Cardiac septum (tissue), 1 donor: ENCODE measurements around the gene LMBRD2. TPM values are rescaled to one million over a fixed set of nuclear protein-coding genes. Genes with fewer than 3 reads are reported as not detected.

Experiments used
- DNase-seq: peaks from one replicate; pipeline ENCODE4 v3.0.0-alpha.2; 2020; ENCODE audit warnings: low spot score
- intact Hi-C: fragments of 100-400 bp; cut with DNase I; formaldehyde crosslinking; loops from one replicate; pipeline ENCODE4 v1.14.0; 2022
- microRNA-seq: library from miRNA; unstranded; fragments of <30 nt; microRNA quantifications from one replicate; pipeline ENCODE4 v1.2.0, GENCODE V29; 2020
- total RNA-seq: library from RNA; stranded (reverse); fragmentation: NEBNext Ultra II Directional; extraction: Animal tissue kit (Norgen Biotek cat#: 25700); gene quantifications from one replicate; pipeline ENCODE4 v1.2.1, GENCODE V29; 2021
- donor health status: DM: no; HTN: no; CAD: no.

LMBRD2 gene
- total RNA-seq, 1 donor from 2014 or later = 11.7 TPM

- intact Hi-C loops = no loop called here
- no peak for DNase-seq
Measured at GRCh38 chr5:36059571-36060419, 91.9 kb downstream of the LMBRD2 start.

- intact Hi-C loops = no loop called here
Measured at GRCh38 chr5:36058776-36059175, 92.9 kb downstream of the LMBRD2 start.

GRCh38 chr5:36057386-36057785 is 94.3 kb downstream of the LMBRD2 start:
- no peak for DNase-seq
- intact Hi-C loops = no loop called here

More at GRCh38 chr5:36058776-36059175, 92.9 kb downstream of the LMBRD2 start:
- DNase-seq = no peak

GRCh38 chr5:36056422-36056821 is 95.3 kb downstream of the LMBRD2 start:
- intact Hi-C loops = no loop called here
- DNase-seq = no peak

GRCh38 chr5:36055984-36056383 is 95.7 kb downstream of the LMBRD2 start:
- DNase-seq = no peak
- intact Hi-C loops = no loop called here

- intact Hi-C loops = no loop called here
- no peak for DNase-seq
Measured at GRCh38 chr5:36054647-36055046, 97.0 kb downstream of the LMBRD2 start.

- intact Hi-C loops = no loop called here
- DNase-seq = no peak
Measured at GRCh38 chr5:36052538-36052937, 99.1 kb downstream of the LMBRD2 start.

- intact Hi-C loops = no loop called here
- no peak for DNase-seq
Measured at GRCh38 chr5:36049949-36050348, 101.7 kb downstream of the LMBRD2 start.

Small RNAs within 50 kb of the gene (microRNA-seq; reads per million reads assigned to microRNA genes)
- 3.6 reads per million for gene MIR580

Other genes with a start within 250 kb of the LMBRD2 start
- not detected for gene CAPSL, start 213.3 kb downstream of the LMBRD2 start, total RNA-seq
- gene UGT3A1, start 160.5 kb downstream of the LMBRD2 start, total RNA-seq = not detected
- not detected for gene UGT3A2, start 85.0 kb downstream of the LMBRD2 start, total RNA-seq
- 3.7 TPM for gene SKP2, start 224 bp upstream of the LMBRD2 start, total RNA-seq
- gene NADK2, start 90.0 kb upstream of the LMBRD2 start, total RNA-seq = 34.6 TPM
- gene RANBP3L, start 150.0 kb upstream of the LMBRD2 start, total RNA-seq = 0.51 TPM